Left ventricle myocardium inferior (tissue), 1 donor: Measurements from ENCODE around the gene LITAF. TPM values are rescaled to one million over a fixed set of nuclear protein-coding genes. Genes with fewer than 3 reads are reported as not detected.
"Not testable (repeated sequence)": the region's sequence is repeated elsewhere in the genome, so short reads cannot be mapped to it uniquely, and the experiment has no call there.

ENCODE experiments used
- DNase-seq: peaks from one replicate; pipeline ENCODE4 v3.0.0-alpha.2; 2020
- H3K27ac ChIP-seq: fragments of 200-600 bp; replicated peaks from 2 replicates; pipeline ENCODE4 v1.8.0; 2021
- H3K27me3 ChIP-seq: fragments of 200-600 bp; 2 replicates; pipeline ENCODE4 v1.8.0; 2021; ENCODE audit warnings: low read depth
- H3K36me3 ChIP-seq: fragments of 200-600 bp; 2 replicates; pipeline ENCODE4 v1.8.0; 2021
- H3K4me1 ChIP-seq: fragments of 200-600 bp; 2 replicates; pipeline ENCODE4 v1.8.0; 2021
- H3K4me3 ChIP-seq: fragments of 200-600 bp; 2 replicates; pipeline ENCODE4 v1.8.0; 2021; ENCODE audit warnings: mild to moderate bottlenecking, moderate library complexity
- H3K9me3 ChIP-seq: fragments of 200-600 bp; replicated peaks from 2 replicates; pipeline ENCODE4 v1.8.0; 2021
- CTCF ChIP-seq: fragments of 200-600 bp; IDR thresholded peaks from 2 replicates; pipeline ENCODE4 v1.8.0; 2021; ENCODE audit warnings: antibody characterized with exemption, mild to moderate bottlenecking, borderline replicate concordance
- intact Hi-C: fragments of 100-400 bp; cut with micrococcal nuclease; formaldehyde crosslinking; loops from one replicate; pipeline ENCODE4 v1.11.0; 2022
- total RNA-seq: library from RNA; stranded (reverse); fragmentation: NEBNext Ultra II Directional; extraction: Animal tissue kit (Norgen Biotek cat#: 25700); gene quantifications from one replicate; pipeline ENCODE4 v1.2.1, GENCODE V29; 2021
- donor health status: DM: no; HTN: yes; CAD: no; lungs with severe emphysema.

Gene LITAF
- total RNA-seq, 1 donor from 2014 or later, result 55.6 TPM

DNA sequence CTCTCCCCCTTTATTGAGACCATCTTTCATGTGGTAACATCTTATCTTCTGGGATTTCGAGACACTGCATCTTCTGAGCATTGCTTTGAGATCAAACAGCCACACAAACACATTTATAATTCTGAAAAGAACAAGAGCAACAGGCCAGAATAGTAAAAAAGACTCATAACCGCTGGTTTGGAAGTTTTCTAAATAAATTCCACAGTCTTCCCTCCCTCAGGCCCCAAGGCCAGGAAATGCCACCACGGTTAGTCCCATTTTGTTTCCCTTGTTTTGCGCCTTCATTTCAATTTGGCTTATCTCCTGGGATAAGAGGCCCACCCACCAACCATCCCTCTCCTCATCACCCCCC lies 25.3 kb downstream of the LITAF start:
- no peak overlapping the region for H3K4me3 ChIP-seq
- DNase-seq, result no peak
- H3K27me3 ChIP-seq, result no peaks in the 10 kb centered on the region
- peaks cover 58% of the 10 kb centered on the region for H3K4me1 ChIP-seq
- peaks cover 2% of the 10 kb centered on the region for H3K9me3 ChIP-seq
- TF ChIP-seq CTCF, result no peak
- intact Hi-C loops, result no loop called here
- peak overlapping the region; percentile 65 for H3K27ac ChIP-seq
- peaks cover 3% of the 10 kb centered on the region for H3K36me3 ChIP-seq

DNA sequence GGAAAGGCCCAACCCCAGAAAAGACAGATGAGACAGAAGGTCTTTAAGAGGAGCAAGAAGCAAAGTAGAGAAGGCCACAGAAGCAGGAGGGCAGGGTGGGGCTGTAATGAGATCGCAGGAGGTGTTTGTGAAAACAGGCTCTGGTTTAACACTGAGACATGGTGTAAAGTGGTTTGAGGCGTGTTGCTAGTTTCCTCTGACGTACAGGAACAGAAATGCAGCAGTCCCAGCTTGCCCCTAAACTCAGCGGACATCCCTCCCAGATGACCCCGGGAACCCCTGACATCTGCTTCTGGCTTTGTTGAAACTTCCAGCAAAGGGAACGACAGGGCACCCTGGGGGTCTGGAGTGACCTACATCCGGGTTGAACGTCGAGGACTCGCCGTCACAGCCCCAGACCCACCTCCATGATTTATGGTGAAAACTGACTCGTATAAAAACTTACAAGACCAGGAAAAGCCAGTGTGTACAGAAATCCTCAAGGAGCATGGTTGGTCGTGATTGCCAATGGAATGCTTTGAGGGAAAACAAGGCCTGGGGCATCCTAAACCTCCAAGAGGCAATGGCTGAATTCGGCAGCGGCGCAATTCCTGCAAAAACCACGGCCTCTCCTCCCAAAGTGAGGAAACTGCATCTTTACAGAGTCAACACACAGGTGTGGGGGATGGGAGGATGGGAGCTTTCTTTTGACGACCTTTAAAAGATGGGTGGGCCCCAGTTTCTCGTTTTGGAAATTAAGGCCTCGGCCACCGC lies 25.8 kb downstream of the LITAF start:
- no peak for TF ChIP-seq CTCF
- no peak for DNase-seq
- Histone ChIP-seq H3K36me3 (peaks cover 8% of the 10 kb centered on the region), H3K27me3 (no peaks in the 10 kb centered on the region), H3K9me3 (peaks cover 7% of the 10 kb centered on the region), H3K4me3 (peak overlapping the region; percentile 5), H3K27ac (peak overlapping the region; percentile 65), H3K4me1 (peaks cover 58% of the 10 kb centered on the region)
- intact Hi-C loops, result no loop called here

- peak overlapping the region; percentile 57 for H3K27ac ChIP-seq
- DNase-seq, H3K9me3 ChIP-seq, intact Hi-C loops, H3K4me3 ChIP-seq, H3K27me3 ChIP-seq: not testable (repeated sequence)
- H3K4me1 ChIP-seq, result peaks cover 70% of the 10 kb centered on the region
- H3K36me3 ChIP-seq, result peaks cover 24% of the 10 kb centered on the region
Measured at GRCh38 chr16:11558308-11558823, 28.4 kb downstream of the LITAF start.

GRCh38 chr16:11557801-11558200 lies 28.9 kb downstream of the LITAF start:
- no peak overlapping the region for H3K4me3 ChIP-seq
- H3K4me1 ChIP-seq, result peaks cover 75% of the 10 kb centered on the region
- DNase-seq, result peak; percentile 65
- H3K27ac ChIP-seq, result peak overlapping the region; percentile 57
- no peak for TF ChIP-seq CTCF
- intact Hi-C loops, result no loop called here
- H3K9me3 ChIP-seq, result peaks cover 10% of the 10 kb centered on the region
- peaks cover 29% of the 10 kb centered on the region for H3K36me3 ChIP-seq
- H3K27me3 ChIP-seq, result no peaks in the 10 kb centered on the region

GRCh38 chr16:11556945-11557720 lies 29.6 kb downstream of the LITAF start:
- H3K27me3 ChIP-seq, result no peaks in the 10 kb centered on the region
- H3K27ac ChIP-seq, result peak overlapping the region; percentile 57
- DNase-seq, result no peak
- peaks cover 10% of the 10 kb centered on the region for H3K9me3 ChIP-seq
- intact Hi-C loops, result no loop called here
- peaks cover 75% of the 10 kb centered on the region for H3K4me1 ChIP-seq
- peaks cover 36% of the 10 kb centered on the region for H3K36me3 ChIP-seq
- TF ChIP-seq CTCF, result no peak
- H3K4me3 ChIP-seq, result no peak overlapping the region
